DND-41 (cell line): Measurements from ENCODE around the gene GREB1L.

Experiments
- EZH2 ChIP-seq: IDR thresholded peaks from 3 replicates; pipeline ENCODE4 v1.6.1; 2012; ENCODE audit warnings: borderline replicate concordance, low read depth, mild to moderate bottlenecking, moderate library complexity, low read length, inconsistent platforms; ENCODE audit not compliant: severe bottlenecking
- TF ChIP-seq, protein P1 (sequence below): IDR thresholded peaks from 2 replicates; pipeline ENCODE4 v1.5.1; 2012; ENCODE audit warnings: borderline replicate concordance, low read length, moderate library complexity, mild to moderate bottlenecking; ENCODE audit not compliant: poor library complexity, severe bottlenecking; ENCODE audit errors: extremely low read depth

- TF ChIP-seq, protein P1, sequence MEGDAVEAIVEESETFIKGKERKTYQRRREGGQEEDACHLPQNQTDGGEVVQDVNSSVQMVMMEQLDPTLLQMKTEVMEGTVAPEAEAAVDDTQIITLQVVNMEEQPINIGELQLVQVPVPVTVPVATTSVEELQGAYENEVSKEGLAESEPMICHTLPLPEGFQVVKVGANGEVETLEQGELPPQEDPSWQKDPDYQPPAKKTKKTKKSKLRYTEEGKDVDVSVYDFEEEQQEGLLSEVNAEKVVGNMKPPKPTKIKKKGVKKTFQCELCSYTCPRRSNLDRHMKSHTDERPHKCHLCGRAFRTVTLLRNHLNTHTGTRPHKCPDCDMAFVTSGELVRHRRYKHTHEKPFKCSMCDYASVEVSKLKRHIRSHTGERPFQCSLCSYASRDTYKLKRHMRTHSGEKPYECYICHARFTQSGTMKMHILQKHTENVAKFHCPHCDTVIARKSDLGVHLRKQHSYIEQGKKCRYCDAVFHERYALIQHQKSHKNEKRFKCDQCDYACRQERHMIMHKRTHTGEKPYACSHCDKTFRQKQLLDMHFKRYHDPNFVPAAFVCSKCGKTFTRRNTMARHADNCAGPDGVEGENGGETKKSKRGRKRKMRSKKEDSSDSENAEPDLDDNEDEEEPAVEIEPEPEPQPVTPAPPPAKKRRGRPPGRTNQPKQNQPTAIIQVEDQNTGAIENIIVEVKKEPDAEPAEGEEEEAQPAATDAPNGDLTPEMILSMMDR: no peak
- no peak for TF ChIP-seq EZH2
Observed at GRCh38 chr18:21295101-21295500, 53.1 kb downstream of the GREB1L start.
